LNCaP clone FGC (cell line): ENCODE data around the gene TLDC2.
A peak's percentile ranks its signal among the peaks of the same experiment; 100 is the strongest.

Source experiments
- DNase-seq: peaks from one replicate; pipeline ENCODE4 v3.0.0-alpha.2; 2011; ENCODE audit warnings: low read depth
- H3K4me3 ChIP-seq: 2 replicates; pipeline ENCODE4 v1.5.1; 2011; ENCODE audit warnings: mild to moderate bottlenecking, low read depth, low read length, control low read depth
- TF ChIP-seq, protein P1 (sequence below): IDR thresholded peaks from 2 replicates; pipeline ENCODE4 v1.5.1; 2012; ENCODE audit warnings: mild to moderate bottlenecking; ENCODE audit not compliant: control insufficient read depth, insufficient read depth; ENCODE audit errors: extremely low read depth

The TLDC2 gene

DNA sequence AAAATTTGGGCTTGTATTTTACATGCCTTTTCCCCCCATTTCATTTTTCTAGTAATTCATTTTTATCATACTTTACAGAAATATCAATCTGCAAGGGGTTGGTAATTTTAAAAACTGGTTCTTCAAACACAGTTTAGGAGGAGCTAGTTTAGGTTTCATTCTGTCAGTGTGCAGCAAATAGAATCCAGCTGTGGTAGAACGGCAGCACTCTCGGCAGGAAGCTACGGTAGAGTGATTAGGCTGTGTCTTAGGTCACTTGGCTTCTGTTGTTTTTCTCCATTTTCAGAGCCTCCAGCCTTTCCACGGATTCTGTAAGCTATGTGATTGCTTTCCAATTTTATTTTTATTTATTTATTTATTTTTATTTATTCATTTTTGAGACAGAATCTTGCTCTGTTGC, 32.7 kb downstream of the TLDC2 start:
- TF ChIP-seq, protein P1, sequence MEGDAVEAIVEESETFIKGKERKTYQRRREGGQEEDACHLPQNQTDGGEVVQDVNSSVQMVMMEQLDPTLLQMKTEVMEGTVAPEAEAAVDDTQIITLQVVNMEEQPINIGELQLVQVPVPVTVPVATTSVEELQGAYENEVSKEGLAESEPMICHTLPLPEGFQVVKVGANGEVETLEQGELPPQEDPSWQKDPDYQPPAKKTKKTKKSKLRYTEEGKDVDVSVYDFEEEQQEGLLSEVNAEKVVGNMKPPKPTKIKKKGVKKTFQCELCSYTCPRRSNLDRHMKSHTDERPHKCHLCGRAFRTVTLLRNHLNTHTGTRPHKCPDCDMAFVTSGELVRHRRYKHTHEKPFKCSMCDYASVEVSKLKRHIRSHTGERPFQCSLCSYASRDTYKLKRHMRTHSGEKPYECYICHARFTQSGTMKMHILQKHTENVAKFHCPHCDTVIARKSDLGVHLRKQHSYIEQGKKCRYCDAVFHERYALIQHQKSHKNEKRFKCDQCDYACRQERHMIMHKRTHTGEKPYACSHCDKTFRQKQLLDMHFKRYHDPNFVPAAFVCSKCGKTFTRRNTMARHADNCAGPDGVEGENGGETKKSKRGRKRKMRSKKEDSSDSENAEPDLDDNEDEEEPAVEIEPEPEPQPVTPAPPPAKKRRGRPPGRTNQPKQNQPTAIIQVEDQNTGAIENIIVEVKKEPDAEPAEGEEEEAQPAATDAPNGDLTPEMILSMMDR: no peak
- no peak overlapping the region for H3K4me3 ChIP-seq
- DNase-seq: no peak

DNA sequence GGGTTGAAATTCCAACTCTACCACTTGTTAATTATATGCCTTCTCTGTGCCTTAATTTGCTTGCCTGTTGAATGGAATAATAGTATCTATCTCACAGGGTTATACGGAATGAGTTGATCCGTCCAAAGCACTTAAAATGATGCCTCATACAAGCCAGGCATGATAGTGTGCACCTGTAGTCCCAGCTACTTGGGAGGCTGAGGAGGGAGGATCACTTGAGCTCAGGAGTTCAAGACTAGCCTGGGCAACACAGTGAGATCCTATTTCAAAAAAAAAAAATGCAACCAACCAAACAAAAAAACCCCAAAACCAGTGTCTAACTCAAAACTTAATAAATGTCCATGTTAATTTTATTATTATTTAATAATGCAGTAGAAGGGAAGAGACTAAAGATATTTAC, 40.3 kb downstream of the TLDC2 start:
- TF ChIP-seq, protein P1: no peak
- no peak for DNase-seq
- H3K4me3 ChIP-seq: no peak overlapping the region

DNA sequence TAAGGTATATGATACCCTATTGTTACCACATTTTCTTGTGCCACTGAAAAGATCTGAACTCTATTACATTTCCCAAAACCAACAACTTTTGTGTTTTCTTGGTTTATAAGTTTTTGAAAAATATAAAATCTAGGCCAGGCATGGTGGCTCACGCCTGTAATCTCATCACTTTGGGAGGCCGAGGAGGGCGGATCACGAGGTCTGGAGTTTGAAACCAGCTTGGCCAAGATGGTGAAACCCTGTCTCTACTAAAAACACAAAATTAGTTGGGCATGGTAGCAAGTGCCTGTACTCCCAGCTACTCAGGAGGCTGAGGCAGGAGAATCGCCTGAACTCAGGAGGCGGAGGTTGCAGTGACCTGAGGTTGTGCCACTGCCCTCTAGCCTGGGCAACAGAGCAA, 41.3 kb downstream of the TLDC2 start:
- TF ChIP-seq, protein P1: no peak
- no peak overlapping the region for H3K4me3 ChIP-seq
- DNase-seq: no peak

DNA sequence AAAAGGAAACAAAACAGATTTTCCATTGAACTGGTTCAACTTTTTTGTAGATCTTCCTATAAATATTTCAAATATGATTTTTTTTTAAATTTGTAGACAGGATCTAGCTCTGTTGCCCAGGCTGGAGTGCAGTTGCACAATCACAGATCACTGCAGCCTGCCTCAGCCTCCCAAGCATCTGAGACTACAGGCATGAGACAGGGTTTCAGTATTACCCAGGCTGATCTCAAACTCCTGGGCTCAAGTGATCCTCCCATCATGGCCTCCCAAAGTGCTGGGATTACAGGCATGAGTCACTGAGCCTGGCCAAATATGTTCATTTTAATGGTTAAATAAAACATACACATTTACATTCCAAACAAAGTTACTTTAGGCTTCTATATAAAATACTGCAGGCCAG, 42.0 kb downstream of the TLDC2 start:
- H3K4me3 ChIP-seq: no peak overlapping the region
- DNase-seq: no peak
- TF ChIP-seq, protein P1: no peak

DNA sequence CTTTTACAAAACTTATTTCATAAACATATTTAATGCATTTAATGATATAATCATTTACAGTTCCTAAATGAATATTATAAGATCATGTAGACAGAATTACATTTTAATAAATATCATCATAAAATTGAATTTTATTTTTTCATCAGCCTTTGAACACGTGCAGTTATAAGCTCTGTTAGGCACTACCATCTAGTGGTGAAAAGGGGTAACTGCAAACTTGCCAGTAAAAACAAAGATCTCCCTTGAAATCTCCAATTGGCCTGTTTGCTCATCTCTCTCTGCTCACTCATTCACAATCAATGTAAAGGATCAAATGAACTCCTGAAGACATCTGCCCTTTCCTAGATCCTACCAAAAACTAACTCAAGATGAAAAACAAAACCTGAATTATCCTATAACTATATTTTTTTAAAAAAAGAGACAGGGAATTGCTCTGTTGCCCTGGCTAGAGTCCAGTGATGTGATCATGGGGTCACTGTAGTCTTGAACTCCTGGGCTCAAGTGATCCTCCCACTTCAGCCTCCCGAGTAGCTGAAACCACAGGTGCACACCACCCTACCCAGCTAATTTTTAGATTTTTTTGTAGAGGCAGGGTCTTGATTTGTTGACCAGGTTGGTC, 43.9 kb downstream of the TLDC2 start:
- TF ChIP-seq, protein P1: peak; percentile 76

DNA sequence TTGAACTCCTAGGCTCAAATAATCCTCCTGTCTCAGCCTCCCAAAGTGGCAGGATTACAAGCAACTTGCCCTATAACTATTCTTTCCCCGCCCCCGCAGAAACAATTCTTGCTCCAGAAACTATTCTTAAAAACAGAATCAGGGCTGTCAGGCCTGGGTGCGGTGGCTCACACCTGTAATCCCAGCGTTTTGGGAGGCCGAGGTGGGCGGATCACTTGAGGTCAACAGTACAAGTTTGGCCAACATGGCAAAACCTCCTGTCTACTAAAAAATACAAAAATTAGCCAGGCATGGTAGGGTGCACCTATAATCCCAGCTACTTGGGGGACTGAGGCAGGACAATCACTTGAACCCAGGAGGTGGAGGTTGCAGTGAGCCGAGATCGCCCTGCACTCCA, 44.4 kb downstream of the TLDC2 start:
- TF ChIP-seq, protein P1: no peak
- DNase-seq: no peak
- no peak overlapping the region for H3K4me3 ChIP-seq

More for the DNA sequence above, 43.9 kb downstream of the TLDC2 start:
- peak; percentile 39 for DNase-seq
- H3K4me3 ChIP-seq: no peak overlapping the region
